ENCODE results near the gene SEMA6C.

SEMA6C gene

DNA sequence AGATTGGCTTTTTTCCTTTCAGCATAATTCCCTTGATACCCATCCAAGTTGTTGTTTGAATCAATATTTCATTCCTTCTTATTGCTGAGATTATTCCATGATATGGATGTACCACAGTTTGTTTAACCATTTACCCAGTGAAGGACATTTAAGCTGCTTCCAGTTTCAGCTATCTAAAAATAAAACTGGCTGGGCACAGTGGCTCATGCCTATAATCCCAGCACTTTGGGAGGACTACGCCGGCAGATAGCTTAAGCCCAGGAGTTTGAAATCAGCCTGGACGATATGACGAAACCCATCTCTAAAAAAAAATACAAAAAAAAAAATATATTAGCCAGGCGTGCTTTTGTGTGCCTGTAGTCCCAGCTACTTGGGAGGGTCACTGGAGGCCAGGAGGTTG is 32.6 kb downstream of the SEMA6C start:
- no peak for ATAC-seq (ENCODE audit: insufficient read depth, low read depth)

DNA sequence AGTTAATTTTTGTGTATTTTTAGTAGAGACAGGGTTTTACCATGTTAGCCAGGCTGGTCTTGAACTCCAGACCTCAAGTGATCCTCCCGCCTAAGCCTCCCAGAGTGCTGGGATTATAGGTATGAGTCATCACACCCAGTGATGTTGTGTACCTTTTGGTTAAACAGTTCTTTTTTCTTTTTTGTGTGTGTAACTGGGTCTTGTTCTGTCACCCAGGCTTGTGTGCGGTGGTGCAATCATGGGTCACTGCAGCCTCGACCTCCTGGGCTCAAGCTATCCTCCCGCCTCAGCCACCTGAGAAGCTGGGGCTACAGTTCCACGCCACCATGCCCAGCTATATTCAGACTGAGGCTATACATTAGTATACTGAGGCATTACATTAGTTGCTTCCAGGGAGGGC is 38.1 kb downstream of the SEMA6C start:
- Histone ChIP-seq H3K27me3 (ENCODE audit: insufficient read depth, low read length, poor library complexity) (no peaks in the 10 kb centered on the region), H3K4me1 (ENCODE audit: insufficient read depth, low read length) (no peaks in the 10 kb centered on the region), H3K4me3 (ENCODE audit: low read depth in 1 of 2, low read length in 2 of 2) (no peak overlapping the region), H3K27ac (ENCODE audit: low read length) (no peak overlapping the region), H3K9ac (ENCODE audit: low read depth, low read length) (no peak overlapping the region), H3K4me2 (ENCODE audit: insufficient read depth, low read length) (no peak overlapping the region), H4K20me1 (ENCODE audit: insufficient read depth, low read length) (no peaks in the 10 kb centered on the region), H3K36me3 (ENCODE audit: insufficient read depth, low read length) (peaks cover 10% of the 10 kb centered on the region; the same call in 1 of the 2 replicates), H3K9me3 (ENCODE audit: insufficient read depth, low read length, severe bottlenecking) (no peaks in the 10 kb centered on the region), H2AFZ (ENCODE audit: low read depth, low read length) (no peak overlapping the region), H3K79me2 (ENCODE audit: insufficient read depth, low read length) (no peaks in the 10 kb centered on the region)
- ATAC-seq (ENCODE audit: insufficient read depth, low read depth) (no peak), DNase-seq (no peak)
- TF ChIP-seq, protein P1, sequence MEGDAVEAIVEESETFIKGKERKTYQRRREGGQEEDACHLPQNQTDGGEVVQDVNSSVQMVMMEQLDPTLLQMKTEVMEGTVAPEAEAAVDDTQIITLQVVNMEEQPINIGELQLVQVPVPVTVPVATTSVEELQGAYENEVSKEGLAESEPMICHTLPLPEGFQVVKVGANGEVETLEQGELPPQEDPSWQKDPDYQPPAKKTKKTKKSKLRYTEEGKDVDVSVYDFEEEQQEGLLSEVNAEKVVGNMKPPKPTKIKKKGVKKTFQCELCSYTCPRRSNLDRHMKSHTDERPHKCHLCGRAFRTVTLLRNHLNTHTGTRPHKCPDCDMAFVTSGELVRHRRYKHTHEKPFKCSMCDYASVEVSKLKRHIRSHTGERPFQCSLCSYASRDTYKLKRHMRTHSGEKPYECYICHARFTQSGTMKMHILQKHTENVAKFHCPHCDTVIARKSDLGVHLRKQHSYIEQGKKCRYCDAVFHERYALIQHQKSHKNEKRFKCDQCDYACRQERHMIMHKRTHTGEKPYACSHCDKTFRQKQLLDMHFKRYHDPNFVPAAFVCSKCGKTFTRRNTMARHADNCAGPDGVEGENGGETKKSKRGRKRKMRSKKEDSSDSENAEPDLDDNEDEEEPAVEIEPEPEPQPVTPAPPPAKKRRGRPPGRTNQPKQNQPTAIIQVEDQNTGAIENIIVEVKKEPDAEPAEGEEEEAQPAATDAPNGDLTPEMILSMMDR (IDR thresholded peaks at IDR 0.05; ENCODE audit: borderline replicate concordance, extremely low read depth, low read length, poor library complexity, severe bottlenecking) = no peak
- no peak for TF ChIP-seq EZH2 (IDR thresholded peaks at IDR 0.05; ENCODE audit: borderline replicate concordance, low read depth, low read length, severe bottlenecking)

More for the DNA sequence above, 32.6 kb downstream of the SEMA6C start:
- Histone ChIP-seq H4K20me1 (ENCODE audit: insufficient read depth, low read length) (no peaks in the 10 kb centered on the region), H3K36me3 (ENCODE audit: insufficient read depth, low read length) (peaks cover 10% of the 10 kb centered on the region), H3K4me3 (ENCODE audit: low read depth in 1 of 2, low read length in 2 of 2) (no peak overlapping the region), H3K9ac (ENCODE audit: low read depth, low read length) (no peak overlapping the region), H2AFZ (ENCODE audit: low read depth, low read length) (no peak overlapping the region), H3K79me2 (ENCODE audit: insufficient read depth, low read length) (no peaks in the 10 kb centered on the region), H3K27ac (ENCODE audit: low read length) (no peak overlapping the region), H3K27me3 (ENCODE audit: insufficient read depth, low read length, poor library complexity) (no peaks in the 10 kb centered on the region), H3K4me1 (ENCODE audit: insufficient read depth, low read length) (no peaks in the 10 kb centered on the region), H3K4me2 (ENCODE audit: insufficient read depth, low read length) (no peak overlapping the region), H3K9me3 (ENCODE audit: insufficient read depth, low read length, severe bottlenecking) (no peaks in the 10 kb centered on the region)
- DNase-seq = no peak
- TF ChIP-seq, protein P1 (IDR thresholded peaks at IDR 0.05; ENCODE audit: borderline replicate concordance, extremely low read depth, low read length, poor library complexity, severe bottlenecking) = no peak

- DNase-seq (no peak), ATAC-seq (ENCODE audit: insufficient read depth, low read depth) (no peak)
- Histone ChIP-seq H2AFZ (ENCODE audit: low read depth, low read length) (no peak overlapping the region), H3K79me2 (ENCODE audit: insufficient read depth, low read length) (no peaks in the 10 kb centered on the region), H3K27me3 (ENCODE audit: insufficient read depth, low read length, poor library complexity) (no peaks in the 10 kb centered on the region), H3K9ac (ENCODE audit: low read depth, low read length) (no peak overlapping the region), H4K20me1 (ENCODE audit: insufficient read depth, low read length) (no peaks in the 10 kb centered on the region), H3K9me3 (ENCODE audit: insufficient read depth, low read length, severe bottlenecking) (no peaks in the 10 kb centered on the region), H3K4me3 (ENCODE audit: low read depth in 1 of 2, low read length in 2 of 2) (no peak overlapping the region), H3K4me1 (ENCODE audit: insufficient read depth, low read length) (no peaks in the 10 kb centered on the region), H3K27ac (ENCODE audit: low read length) (no peak overlapping the region), H3K4me2 (ENCODE audit: insufficient read depth, low read length) (no peak overlapping the region), H3K36me3 (ENCODE audit: insufficient read depth, low read length) (peaks cover 10% of the 10 kb centered on the region; the same call in 1 of the 2 replicates)
- TF ChIP-seq, protein P1 (IDR thresholded peaks at IDR 0.05; ENCODE audit: borderline replicate concordance, extremely low read depth, low read length, poor library complexity, severe bottlenecking) = no peak
- TF ChIP-seq EZH2 (IDR thresholded peaks at IDR 0.05; ENCODE audit: borderline replicate concordance, low read depth, low read length, severe bottlenecking) = no peak
These were observed 39.5 kb downstream of the SEMA6C start for GRCh38 chr1:151106894-151107293.

- Histone ChIP-seq H3K9ac (ENCODE audit: low read depth, low read length) (no peak overlapping the region), H3K4me1 (ENCODE audit: insufficient read depth, low read length) (no peaks in the 10 kb centered on the region), H3K4me3 (ENCODE audit: low read depth in 1 of 2, low read length in 2 of 2) (no peak overlapping the region), H4K20me1 (ENCODE audit: insufficient read depth, low read length) (no peaks in the 10 kb centered on the region), H3K36me3 (ENCODE audit: insufficient read depth, low read length) (peaks cover 10% of the 10 kb centered on the region), H3K27ac (ENCODE audit: low read length) (no peak overlapping the region), H2AFZ (ENCODE audit: low read depth, low read length) (no peak overlapping the region), H3K9me3 (ENCODE audit: insufficient read depth, low read length, severe bottlenecking) (no peaks in the 10 kb centered on the region), H3K27me3 (ENCODE audit: insufficient read depth, low read length, poor library complexity) (no peaks in the 10 kb centered on the region), H3K4me2 (ENCODE audit: insufficient read depth, low read length) (no peak overlapping the region), H3K79me2 (ENCODE audit: insufficient read depth, low read length) (no peaks in the 10 kb centered on the region)
- ATAC-seq (ENCODE audit: insufficient read depth, low read depth) = no peak
- no peak for DNase-seq
- no peak for TF ChIP-seq EZH2 (IDR thresholded peaks at IDR 0.05; ENCODE audit: borderline replicate concordance, low read depth, low read length, severe bottlenecking)
- TF ChIP-seq, protein P1 (IDR thresholded peaks at IDR 0.05; ENCODE audit: borderline replicate concordance, extremely low read depth, low read length, poor library complexity, severe bottlenecking) = no peak
These were observed 41.8 kb downstream of the SEMA6C start for GRCh38 chr1:151104630-151105029.

Measured in DND-41 (cell line).